ENCODE measurements around the gene CDH5. TPM values are rescaled to one million over a fixed set of nuclear protein-coding genes. Genes with fewer than 3 reads are reported as not detected.

The CDH5 gene
- total RNA-seq, 1 experiment from 2014 or later = not detected

GRCh38 chr16:66402591-66403230 is 36.2 kb downstream of the CDH5 start:
- no peak overlapping the region for H2AFZ ChIP-seq (ENCODE audit: low read length)
- ATAC-seq (no peak), DNase-seq (no peak)
- TF ChIP-seq EZH2 (IDR thresholded peaks at IDR 0.05; ENCODE audit: low read length, unreplicated experiment) = no peak
- TF ChIP-seq CTCF (conservative IDR thresholded peaks at IDR 0.05; ENCODE audit: low read depth, low read length) = no peak
- no peak for TF ChIP-seq EZH2phosphoT487 (IDR thresholded peaks at IDR 0.05; ENCODE audit: borderline replicate concordance, low read length)
- H3K27ac ChIP-seq (ENCODE audit: low read length) = no peak overlapping the region
- H3K9ac ChIP-seq (ENCODE audit: low read length) = no peak overlapping the region
- no peaks in the 10 kb centered on the region for H3F3A ChIP-seq (ENCODE audit: low read length, unreplicated experiment)
- CTCF ChIA-PET = no interaction called here
- peaks cover 7% of the 10 kb centered on the region for H3K4me1 ChIP-seq (ENCODE audit: insufficient read depth, low read length)
- BruUV-seq (replicated peaks) = no TSS peak
- H3K79me2 ChIP-seq (ENCODE audit: low read length) = no peaks in the 10 kb centered on the region
- no peaks in the 10 kb centered on the region for H3K27me3 ChIP-seq (ENCODE audit: low read length)
- H3K9me2 ChIP-seq (replicated peaks; ENCODE audit: low read length) = no peaks in the 10 kb centered on the region
- H3K4me3 ChIP-seq (ENCODE audit: low read length) = no peak overlapping the region
- POLR2A ChIA-PET (ENCODE audit: unreplicated experiment) = no interaction called here
- H3K4me2 ChIP-seq (ENCODE audit: low read length) = no peak overlapping the region
- intact Hi-C loops (cut with micrococcal nuclease) = no loop called here
- no peaks in the 10 kb centered on the region for H3K36me3 ChIP-seq (ENCODE audit: low read depth, low read length)
- H4K20me1 ChIP-seq (ENCODE audit: low read length) = no peaks in the 10 kb centered on the region
- no peaks in the 10 kb centered on the region for H3K9me3 ChIP-seq (ENCODE audit: low read length)

GRCh38 chr16:66403531-66404145 is 37.1 kb downstream of the CDH5 start:
- intact Hi-C loops (cut with micrococcal nuclease) = no loop called here
- ChIA-PET CTCF (no interaction called here), POLR2A (ENCODE audit: unreplicated experiment) (no interaction called here)
- Histone ChIP-seq H3K27ac (ENCODE audit: low read length) (no peak overlapping the region), H3F3A (ENCODE audit: low read length, unreplicated experiment) (no peaks in the 10 kb centered on the region), H3K9ac (ENCODE audit: low read length) (no peak overlapping the region), H3K27me3 (ENCODE audit: low read length) (no peaks in the 10 kb centered on the region), H3K4me2 (ENCODE audit: low read length) (no peak overlapping the region), H3K79me2 (ENCODE audit: low read length) (no peaks in the 10 kb centered on the region), H3K36me3 (ENCODE audit: low read depth, low read length) (no peaks in the 10 kb centered on the region), H3K9me3 (ENCODE audit: low read length) (no peaks in the 10 kb centered on the region), H3K4me1 (ENCODE audit: insufficient read depth, low read length) (peaks cover 16% of the 10 kb centered on the region), H4K20me1 (ENCODE audit: low read length) (no peaks in the 10 kb centered on the region), H3K4me3 (ENCODE audit: low read length) (no peak overlapping the region), H3K9me2 (replicated peaks; ENCODE audit: low read length) (no peaks in the 10 kb centered on the region), H2AFZ (ENCODE audit: low read length) (no peak overlapping the region)
- no peak for DNase-seq
- ATAC-seq = no peak
- no TSS peak for BruUV-seq (replicated peaks)
- TF ChIP-seq EZH2 (IDR thresholded peaks at IDR 0.05; ENCODE audit: low read length, unreplicated experiment) (no peak), CTCF (conservative IDR thresholded peaks at IDR 0.05; ENCODE audit: low read depth, low read length) (no peak), EZH2phosphoT487 (IDR thresholded peaks at IDR 0.05; ENCODE audit: borderline replicate concordance, low read length) (no peak)

Measured in PC-3 (cell line).